HCT116 (cell line): ENCODE results near the gene ADNP. TPM values are rescaled to one million over a fixed set of nuclear protein-coding genes. Genes with fewer than 3 reads are reported as not detected.

Experiments
- ATAC-seq: fragments of 200-7000 bp; cut with Tn5 transposase; 2 replicates; pipeline ENCODE4 v1.9.1; 2020; ENCODE audit warnings: mild to moderate bottlenecking, moderate library complexity
- BruUV-seq: library from RNA; stranded (reverse); fragments of 400-500 nt; replicated peaks from 2 replicates; lab custom pipeline; 2021; lab: Mats Ljungman, UMichigan
- CTCF ChIA-PET: fragments of 300-600 bp; sonication (Branson Sonifier 250); formaldehyde crosslinking; loops from one replicate; lab custom pipeline; 2021; ENCODE audit warnings: antibody characterized with exemption; lab: Charles Lee
- POLR2A ChIA-PET: fragments of 300-600, 350-600 bp; sonication (Branson Sonifier 250); formaldehyde crosslinking; loops from one replicate; lab custom pipeline; 2021; ENCODE audit warnings: antibody characterized with exemption; lab: Charles Lee
- RAD21 ChIA-PET, 2 experiments: fragments of 300-600 bp; sonication (Branson Sonifier 250); formaldehyde crosslinking; loops; one replicate each; lab custom pipeline; 2023; ENCODE audit warnings: low total read pairs in 2 of 2; ENCODE audit not compliant: uncharacterized antibody in 2 of 2, unreplicated experiment in 2 of 2, low non-redundant PET in 1 of 2; lab: Charles Lee
- DNase-seq: peaks from one replicate; pipeline ENCODE4 v3.0.0-alpha.2; 2010; ENCODE audit warnings: low read depth, low spot score
- H2AFZ ChIP-seq: fragments of 200-600 bp; shearing (Covaris generic), sonication (generic); 2 replicates; pipeline ENCODE4 v1.6.1; 2017; ENCODE audit warnings: low read depth, mixed run types, mixed read lengths, antibody characterized with exemption, low read length; ENCODE audit not compliant: poor library complexity, severe bottlenecking
- H3K27ac ChIP-seq: 2 replicates; pipeline ENCODE4 v1.5.1; 2012; ENCODE audit warnings: low read depth, low read length
- H3K27me3 ChIP-seq: fragments of 200-600 bp; sonication (generic); 2 replicates; pipeline ENCODE4 v1.6.1; 2016; ENCODE audit warnings: mixed run types, low read length, mixed read lengths; ENCODE audit not compliant: insufficient read depth
- H3K36me3 ChIP-seq, 2 experiments: fragments of 200-500 bp in 1 of 2; fragments of 200-600 bp in 1 of 2; sonication (Bioruptor generic) in 1 of 2; sonication (generic) in 1 of 2; 2 replicates each; pipeline versions ENCODE4 v1.5.1 to v1.6.1; 2014 to 2016; ENCODE audit warnings: low read length in 2 of 2, inconsistent platforms in 1 of 2, mixed read lengths in 1 of 2, mixed run types in 1 of 2; ENCODE audit not compliant: insufficient read depth in 2 of 2, control insufficient read depth in 1 of 2
- H3K4me1 ChIP-seq, 2 experiments: fragments of 200-600 bp in 1 of 2; sonication (generic) in 1 of 2; 2 replicates each; pipeline versions ENCODE4 v1.5.1 to v1.6.1; 2012 to 2017; ENCODE audit warnings: low read length in 2 of 2, inconsistent platforms in 1 of 2, mild to moderate bottlenecking in 1 of 2, mixed read lengths in 1 of 2, mixed run types in 1 of 2, moderate library complexity in 1 of 2; ENCODE audit not compliant: insufficient read depth in 2 of 2, control insufficient read depth in 1 of 2
- H3K4me2 ChIP-seq: fragments of 200-600 bp; sonication (generic); 2 replicates; pipeline ENCODE4 v1.6.1; 2017; ENCODE audit warnings: mixed run types, low read length, mixed read lengths
- H3K4me3 ChIP-seq, 2 experiments: fragments of 200-600 bp in 1 of 2; sonication (generic) in 1 of 2; replicated peaks in 1 of 2; 2 replicates each; pipeline ENCODE4 v1.5.1; 2011 to 2016; ENCODE audit warnings: low read length in 2 of 2, control low read depth in 1 of 2, low read depth in 1 of 2, mild to moderate bottlenecking in 1 of 2, mixed read lengths in 1 of 2, mixed run types in 1 of 2
- H3K79me2 ChIP-seq: fragments of 200-600 bp; sonication (generic); 2 replicates; pipeline ENCODE4 v1.6.1; 2017; ENCODE audit warnings: mild to moderate bottlenecking, mixed run types, low read length, moderate library complexity, mixed read lengths; ENCODE audit not compliant: insufficient read depth
- H3K9ac ChIP-seq: fragments of 200-600 bp; sonication (generic); 2 replicates; pipeline ENCODE4 v1.6.1; 2016; ENCODE audit warnings: low read length, mixed read lengths
- H3K9me2 ChIP-seq: fragments of 200-600 bp; sonication (generic), shearing (Covaris generic); 2 replicates; pipeline ENCODE4 v1.6.1; 2017; ENCODE audit warnings: mixed run types, mild to moderate bottlenecking, moderate library complexity; ENCODE audit not compliant: insufficient read depth
- H3K9me3 ChIP-seq, 2 experiments: fragments of 200-500 bp in 1 of 2; fragments of 200-600 bp in 1 of 2; sonication (Bioruptor generic) in 1 of 2; sonication (generic) in 1 of 2; 2 replicates each; pipeline ENCODE4 v1.6.1; 2014 to 2017; ENCODE audit warnings: low read length in 2 of 2, mixed read lengths in 2 of 2, inconsistent platforms in 1 of 2, low read depth in 1 of 2, mild to moderate bottlenecking in 1 of 2, mixed run types in 1 of 2, moderate library complexity in 1 of 2; ENCODE audit not compliant: control insufficient read depth in 1 of 2, insufficient read depth in 1 of 2
- H4K20me1 ChIP-seq: fragments of 200-600 bp; sonication (generic), shearing (Covaris generic); 2 replicates; pipeline ENCODE4 v1.6.1; 2017; ENCODE audit warnings: mixed run types, mild to moderate bottlenecking, moderate library complexity; ENCODE audit not compliant: insufficient read depth
- EGR1 ChIP-seq: IDR thresholded peaks from 2 replicates; pipeline ENCODE4 v1.6.1; 2012; ENCODE audit warnings: low read depth
- EZH2 ChIP-seq: fragments of 200-600 bp; sonication (generic); IDR thresholded peaks from 2 replicates; pipeline ENCODE4 v1.6.1; 2017; ENCODE audit warnings: antibody characterized with exemption, mixed run types
- JUND ChIP-seq: IDR thresholded peaks from 2 replicates; pipeline ENCODE4 v1.6.1; 2012
- POLR2AphosphoS5 ChIP-seq: IDR thresholded peaks from 2 replicates; pipeline ENCODE4 v1.6.1; 2011; ENCODE audit warnings: mild to moderate bottlenecking, low read depth, low read length, moderate library complexity
- RAD21 ChIP-seq: IDR thresholded peaks from 2 replicates; pipeline ENCODE4 v1.6.1; 2012; ENCODE audit warnings: low read depth, mild to moderate bottlenecking
- SIN3A ChIP-seq: IDR thresholded peaks from 2 replicates; pipeline ENCODE4 v1.6.1; 2012; ENCODE audit warnings: low read depth
- ZNF274 ChIP-seq: fragments of 200-500 bp; sonication (Bioruptor generic); IDR thresholded peaks from 2 replicates; pipeline ENCODE4 v1.6.1; 2014; ENCODE audit warnings: mild to moderate bottlenecking, low read depth, low read length, inconsistent platforms
- intact Hi-C: fragments of 100-400 bp; cut with micrococcal nuclease; formaldehyde crosslinking; loops from 2 replicates; pipeline ENCODE4 v1.10.0; 2022
- total RNA-seq: library from RNA; stranded (reverse); gene quantifications from one replicate; pipeline ENCODE4 v1.2.1, GENCODE V29; 2021; ENCODE audit not compliant: unreplicated experiment
- TF ChIP-seq, protein P1 (sequence below), 3 experiments: fragments of 200-600 bp in 1 of 3; sonication (generic) in 1 of 3; IDR thresholded peaks in 2 of 3; conservative IDR thresholded peaks in 1 of 3; 2 replicates each; pipeline ENCODE4 v1.5.1; 2012 to 2017; ENCODE audit warnings: low read depth in 2 of 3, low read length in 2 of 3, antibody characterized with exemption in 1 of 3, borderline replicate concordance in 1 of 3, control low read depth in 1 of 3, mild to moderate bottlenecking in 1 of 3, mixed read lengths in 1 of 3, mixed run types in 1 of 3, moderate library complexity in 1 of 3; ENCODE audit not compliant: insufficient read depth in 1 of 3

The ADNP gene
- total RNA-seq, 1 experiment from 2014 or later = 85.9 TPM

- Histone ChIP-seq H3K27ac (no peak overlapping the region), H3K9ac (no peak overlapping the region), H3K27me3 (no peaks in the 10 kb centered on the region), H3K4me3 (no peak overlapping the region), H3K79me2 (peaks cover 99% of the 10 kb centered on the region), H3K9me3 (no peaks in the 10 kb centered on the region), H3K4me2 (no peak overlapping the region), H3K4me1 (no peaks in the 10 kb centered on the region), H3K9me2 (no peaks in the 10 kb centered on the region), H3K36me3 (peaks cover 22 to 33% of the 10 kb centered on the region in 2 experiments), H2AFZ (no peak overlapping the region), H4K20me1 (peaks cover 41% of the 10 kb centered on the region; the same call in 1 of the 2 replicates)
- no peak for TF ChIP-seq POLR2AphosphoS5
- TF ChIP-seq RAD21 = no peak
- no peak for TF ChIP-seq SIN3A
- intact Hi-C loops = no loop called here
- ATAC-seq = no peak
- ChIA-PET RAD21 (no interaction called here), POLR2A (no interaction called here), CTCF (no interaction called here)
- no peak for DNase-seq
- no TSS peak for BruUV-seq
Measured at GRCh38 chr20:50904067-50904570, 27.1 kb downstream of the ADNP start.

DNA sequence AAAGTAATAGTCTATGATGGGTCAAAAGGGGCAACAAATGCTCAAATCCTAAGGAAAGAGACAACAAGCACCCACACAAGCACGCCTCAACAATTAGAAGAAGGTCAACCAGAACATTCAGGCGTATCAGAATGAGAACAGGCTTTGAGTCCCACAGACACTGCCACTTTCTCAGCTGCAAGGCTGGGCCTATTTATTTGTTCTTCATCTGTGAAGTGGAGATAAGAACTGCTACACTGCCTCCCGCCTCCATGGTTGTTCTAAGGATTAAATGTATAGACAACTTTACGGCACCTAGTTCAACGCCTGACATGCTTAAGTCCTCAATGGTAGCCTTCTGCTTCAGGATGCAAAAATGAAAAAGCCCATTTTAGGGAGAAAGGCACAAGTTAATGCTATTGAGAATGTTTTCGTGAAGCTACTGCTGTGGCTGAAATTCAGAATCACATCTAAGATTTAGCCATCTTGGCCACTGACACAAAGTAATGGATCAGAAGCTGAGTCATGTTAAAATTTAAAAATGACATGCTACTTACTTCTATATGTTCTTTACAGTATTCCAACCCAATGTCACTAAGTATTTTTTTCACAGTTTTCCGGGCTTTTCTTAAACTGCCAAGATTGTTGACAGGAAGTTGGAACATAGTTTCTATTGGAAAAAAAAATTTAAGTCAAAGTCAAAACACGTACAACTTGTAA, 27.7 kb downstream of the ADNP start:
- intact Hi-C loops = no loop called here
- no peak overlapping the region for H2AFZ ChIP-seq
- H3K4me1 ChIP-seq = no peaks in the 10 kb centered on the region
- no peaks in the 10 kb centered on the region for H3K9me2 ChIP-seq
- no peak for ATAC-seq
- H4K20me1 ChIP-seq = peaks cover 41% of the 10 kb centered on the region; the same call in 1 of the 2 replicates
- no TSS peak for BruUV-seq
- H3K79me2 ChIP-seq = peaks cover 99% of the 10 kb centered on the region
- DNase-seq = no peak
- POLR2A ChIA-PET = no interaction called here
- TF ChIP-seq EZH2 (no peak), RAD21 (no peak), SIN3A (no peak), JUND (no peak), EGR1 (no peak), ZNF274 (no peak)
- TF ChIP-seq, protein P1, sequence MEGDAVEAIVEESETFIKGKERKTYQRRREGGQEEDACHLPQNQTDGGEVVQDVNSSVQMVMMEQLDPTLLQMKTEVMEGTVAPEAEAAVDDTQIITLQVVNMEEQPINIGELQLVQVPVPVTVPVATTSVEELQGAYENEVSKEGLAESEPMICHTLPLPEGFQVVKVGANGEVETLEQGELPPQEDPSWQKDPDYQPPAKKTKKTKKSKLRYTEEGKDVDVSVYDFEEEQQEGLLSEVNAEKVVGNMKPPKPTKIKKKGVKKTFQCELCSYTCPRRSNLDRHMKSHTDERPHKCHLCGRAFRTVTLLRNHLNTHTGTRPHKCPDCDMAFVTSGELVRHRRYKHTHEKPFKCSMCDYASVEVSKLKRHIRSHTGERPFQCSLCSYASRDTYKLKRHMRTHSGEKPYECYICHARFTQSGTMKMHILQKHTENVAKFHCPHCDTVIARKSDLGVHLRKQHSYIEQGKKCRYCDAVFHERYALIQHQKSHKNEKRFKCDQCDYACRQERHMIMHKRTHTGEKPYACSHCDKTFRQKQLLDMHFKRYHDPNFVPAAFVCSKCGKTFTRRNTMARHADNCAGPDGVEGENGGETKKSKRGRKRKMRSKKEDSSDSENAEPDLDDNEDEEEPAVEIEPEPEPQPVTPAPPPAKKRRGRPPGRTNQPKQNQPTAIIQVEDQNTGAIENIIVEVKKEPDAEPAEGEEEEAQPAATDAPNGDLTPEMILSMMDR (IDR thresholded peaks at IDR 0.05 in 2 of 3, conservative IDR thresholded peaks at IDR 0.05 in 1 of 3; ENCODE audit: borderline replicate concordance in 1 of 3, insufficient read depth in 1 of 3, low read depth in 2 of 3, low read length in 2 of 3) = no peak
- TF ChIP-seq, all 23 proteins: peak for 0
- Histone ChIP-seq H3K4me2 (no peak overlapping the region), H3K27me3 (no peaks in the 10 kb centered on the region), H3K9me3 (no peaks in the 10 kb centered on the region), H3K27ac (no peak overlapping the region), H3K9ac (no peak overlapping the region), H3K36me3 (peaks cover 24 to 39% of the 10 kb centered on the region in 2 experiments), H3K4me3 (no peak overlapping the region)
- ChIA-PET CTCF (interaction anchor here (0.6 to 1.4 kb wide), 2 partner anchors 26 to 449 kb away, joined by 3 to 4 read pairs; no protein-coding TSS in a partner anchor), RAD21 (no interaction called here)
